Endothelial cell (in vitro differentiated cells): ENCODE results near the gene ANKS1B. TPM values are rescaled to one million over a fixed set of nuclear protein-coding genes. Genes with fewer than 3 reads are reported as not detected.
"Not testable (repeated sequence)": the region's sequence is repeated elsewhere in the genome, so short reads cannot be mapped to it uniquely, and the experiment has no call there.

Experiments used
- DNase-seq: peaks from one replicate; pipeline ENCODE4 v3.0.0; 2021; ENCODE audit warnings: low spot score
- H3K27ac Mint-ChIP-seq: one replicate; pipeline ENCODE4 v1.8.0; 2021; ENCODE audit warnings: mixed read lengths, inconsistent platforms; ENCODE audit not compliant: unreplicated experiment
- H3K27me3 Mint-ChIP-seq: one replicate; pipeline ENCODE4 v1.8.0; 2021; ENCODE audit warnings: mild to moderate bottlenecking, moderate library complexity, mixed read lengths, inconsistent platforms; ENCODE audit not compliant: unreplicated experiment
- H3K36me3 Mint-ChIP-seq: one replicate; pipeline ENCODE4 v1.8.0; 2021; ENCODE audit warnings: mild to moderate bottlenecking, low read depth, mixed read lengths, inconsistent platforms; ENCODE audit not compliant: unreplicated experiment
- H3K4me1 Mint-ChIP-seq: one replicate; pipeline ENCODE4 v1.8.0; 2021; ENCODE audit warnings: mild to moderate bottlenecking, mixed read lengths, inconsistent platforms; ENCODE audit not compliant: unreplicated experiment
- H3K4me3 Mint-ChIP-seq: one replicate; pipeline ENCODE4 v1.8.0; 2021; ENCODE audit warnings: mild to moderate bottlenecking, mixed read lengths, inconsistent platforms; ENCODE audit not compliant: unreplicated experiment
- H3K9me3 Mint-ChIP-seq: one replicate; pipeline ENCODE4 v1.8.0; 2021; ENCODE audit warnings: mixed read lengths, inconsistent platforms; ENCODE audit not compliant: unreplicated experiment
- total RNA-seq: library from RNA; stranded (reverse); fragmentation: NEBNext Ultra II Directional; extraction: Animal tissue kit (Norgen Biotek cat#: 25700); gene quantifications from one replicate; pipeline ENCODE4 v1.2.1, GENCODE V29; 2021; ENCODE audit not compliant: unreplicated experiment
- TF ChIP-seq, protein P1 (sequence below): fragments of 200-600 bp; sonication (generic); IDR thresholded peaks from one replicate; pipeline ENCODE4 v1.5.0; 2021; ENCODE audit warnings: antibody characterized with exemption; ENCODE audit not compliant: unreplicated experiment

The ANKS1B gene
- total RNA-seq, 1 donor from 2014 or later: 2.6 TPM

DNA sequence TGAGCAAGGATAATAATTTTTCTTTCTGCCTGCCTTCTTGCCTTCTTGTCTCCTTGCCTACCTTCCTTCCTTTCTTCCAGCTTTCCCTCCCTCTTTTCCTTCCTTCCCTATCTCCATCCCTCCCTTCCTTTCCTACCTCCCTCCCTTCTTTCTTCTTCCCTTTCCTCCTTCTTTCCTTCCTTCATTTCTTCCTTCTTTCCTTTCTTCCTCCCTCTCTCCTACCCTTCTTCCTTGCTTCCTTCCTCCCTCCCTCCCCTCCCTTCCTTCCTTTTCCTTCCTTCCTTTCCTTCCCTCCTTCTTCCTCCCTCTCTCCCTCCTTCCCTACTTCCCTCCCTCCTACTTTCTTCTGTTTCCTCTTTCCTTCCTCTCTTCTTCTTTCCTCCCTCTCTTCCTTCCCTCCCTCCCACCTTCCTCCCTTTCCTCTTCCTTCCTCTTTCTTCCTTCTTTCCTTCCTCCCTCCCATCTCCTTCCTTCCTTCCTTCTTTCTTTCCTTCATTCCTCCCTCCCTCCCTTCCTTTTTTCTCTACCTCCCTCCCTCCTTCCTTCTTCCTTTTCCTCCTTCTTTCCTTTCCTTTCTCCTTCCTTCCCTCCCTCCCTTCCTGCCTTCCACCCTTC lies 1009.9 kb downstream of the ANKS1B start:
- Mint-ChIP-seq H3K36me3 (no peaks in the 10 kb centered on the region), H3K27ac (no peak overlapping the region), H3K4me3 (no peak overlapping the region), H3K9me3 (no peaks in the 10 kb centered on the region), H3K27me3 (no peaks in the 10 kb centered on the region), H3K4me1 (no peaks in the 10 kb centered on the region)
- TF ChIP-seq, protein P1, sequence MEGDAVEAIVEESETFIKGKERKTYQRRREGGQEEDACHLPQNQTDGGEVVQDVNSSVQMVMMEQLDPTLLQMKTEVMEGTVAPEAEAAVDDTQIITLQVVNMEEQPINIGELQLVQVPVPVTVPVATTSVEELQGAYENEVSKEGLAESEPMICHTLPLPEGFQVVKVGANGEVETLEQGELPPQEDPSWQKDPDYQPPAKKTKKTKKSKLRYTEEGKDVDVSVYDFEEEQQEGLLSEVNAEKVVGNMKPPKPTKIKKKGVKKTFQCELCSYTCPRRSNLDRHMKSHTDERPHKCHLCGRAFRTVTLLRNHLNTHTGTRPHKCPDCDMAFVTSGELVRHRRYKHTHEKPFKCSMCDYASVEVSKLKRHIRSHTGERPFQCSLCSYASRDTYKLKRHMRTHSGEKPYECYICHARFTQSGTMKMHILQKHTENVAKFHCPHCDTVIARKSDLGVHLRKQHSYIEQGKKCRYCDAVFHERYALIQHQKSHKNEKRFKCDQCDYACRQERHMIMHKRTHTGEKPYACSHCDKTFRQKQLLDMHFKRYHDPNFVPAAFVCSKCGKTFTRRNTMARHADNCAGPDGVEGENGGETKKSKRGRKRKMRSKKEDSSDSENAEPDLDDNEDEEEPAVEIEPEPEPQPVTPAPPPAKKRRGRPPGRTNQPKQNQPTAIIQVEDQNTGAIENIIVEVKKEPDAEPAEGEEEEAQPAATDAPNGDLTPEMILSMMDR: no peak
- no peak for DNase-seq

- DNase-seq: no peak
- no peak overlapping the region for H3K27ac Mint-ChIP-seq
- TF ChIP-seq, protein P1: no peak
- H3K4me3 Mint-ChIP-seq: no peak overlapping the region
- no peaks in the 10 kb centered on the region for H3K27me3 Mint-ChIP-seq
- no peaks in the 10 kb centered on the region for H3K9me3 Mint-ChIP-seq
- H3K36me3 Mint-ChIP-seq: no peaks in the 10 kb centered on the region
- peaks cover 1% of the 10 kb centered on the region for H3K4me1 Mint-ChIP-seq
These were observed 1011.3 kb downstream of the ANKS1B start for GRCh38 chr12:98973395-98973794.

DNA sequence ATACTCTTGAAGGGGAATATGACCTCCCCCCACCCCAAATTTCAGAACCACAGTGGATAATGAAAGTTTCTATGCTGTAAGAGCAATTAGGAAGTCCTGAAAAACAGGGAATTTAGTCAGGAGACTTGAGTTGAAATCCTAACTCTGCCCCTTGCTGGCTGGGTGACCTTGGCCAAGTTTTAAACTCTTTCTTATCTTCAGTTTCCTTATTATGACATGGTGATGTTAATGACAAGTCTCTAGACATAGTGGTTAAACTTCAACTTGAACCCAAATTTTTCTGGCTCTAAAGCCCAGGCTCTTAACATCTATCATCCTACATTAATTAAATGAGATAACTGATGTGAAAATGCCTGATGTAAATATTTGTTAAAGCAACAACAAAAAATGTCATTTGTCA lies 1013.8 kb downstream of the ANKS1B start:
- H3K36me3 Mint-ChIP-seq: no peaks in the 10 kb centered on the region
- no peak overlapping the region for H3K4me3 Mint-ChIP-seq
- no peak overlapping the region for H3K27ac Mint-ChIP-seq
- no peak for DNase-seq
- TF ChIP-seq, protein P1: no peak
- H3K9me3 Mint-ChIP-seq: no peaks in the 10 kb centered on the region
- H3K27me3 Mint-ChIP-seq: no peaks in the 10 kb centered on the region
- peaks cover 4% of the 10 kb centered on the region for H3K4me1 Mint-ChIP-seq

DNA sequence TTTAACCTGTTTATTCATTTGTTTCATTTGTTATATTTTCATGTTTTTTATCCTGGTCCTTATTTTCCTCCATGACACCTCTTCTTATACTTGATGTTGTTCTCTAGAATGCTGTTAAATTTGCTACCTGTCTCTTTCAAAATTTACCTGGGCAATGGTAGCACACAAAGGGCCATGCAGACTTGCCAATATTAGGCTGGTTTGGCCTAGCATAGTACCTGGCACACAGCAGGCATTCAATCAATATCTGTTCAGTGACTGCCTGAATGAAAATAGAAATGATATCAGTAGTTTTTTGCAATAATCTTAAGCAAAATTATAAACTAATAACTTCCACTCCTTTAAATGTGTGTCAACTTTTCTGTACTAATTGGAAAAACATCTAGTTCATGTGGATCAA lies 1014.5 kb downstream of the ANKS1B start:
- H3K9me3 Mint-ChIP-seq: no peaks in the 10 kb centered on the region
- H3K36me3 Mint-ChIP-seq: no peaks in the 10 kb centered on the region
- no peak overlapping the region for H3K27ac Mint-ChIP-seq
- TF ChIP-seq, protein P1: no peak
- no peak overlapping the region for H3K4me3 Mint-ChIP-seq
- H3K27me3 Mint-ChIP-seq: no peaks in the 10 kb centered on the region
- no peak for DNase-seq
- H3K4me1 Mint-ChIP-seq: peaks cover 4% of the 10 kb centered on the region

DNA sequence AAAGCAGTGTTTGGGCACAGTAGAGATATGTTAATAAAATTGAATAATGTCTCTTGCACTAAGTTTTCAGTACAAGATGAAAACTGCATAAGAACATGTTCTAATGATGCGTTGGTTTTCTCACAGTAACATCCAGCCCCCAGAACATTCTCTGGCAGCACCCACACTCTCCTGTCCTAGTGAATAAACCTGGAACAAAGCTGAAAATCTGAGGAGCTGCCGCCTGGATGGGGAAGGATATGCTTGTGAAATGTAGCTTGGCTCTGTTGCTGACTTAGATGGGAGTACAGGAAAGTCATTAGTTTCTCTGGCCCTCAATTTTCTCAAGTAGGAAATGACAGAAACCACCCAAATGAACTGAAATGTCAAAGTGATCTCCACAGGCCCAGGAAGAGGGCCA lies 1015.8 kb downstream of the ANKS1B start:
- H3K9me3 Mint-ChIP-seq: no peaks in the 10 kb centered on the region
- TF ChIP-seq, protein P1: no peak
- peaks cover 4% of the 10 kb centered on the region for H3K4me1 Mint-ChIP-seq
- H3K4me3 Mint-ChIP-seq: no peak overlapping the region
- no peak overlapping the region for H3K27ac Mint-ChIP-seq
- no peaks in the 10 kb centered on the region for H3K27me3 Mint-ChIP-seq
- no peak for DNase-seq
- H3K36me3 Mint-ChIP-seq: no peaks in the 10 kb centered on the region

DNA sequence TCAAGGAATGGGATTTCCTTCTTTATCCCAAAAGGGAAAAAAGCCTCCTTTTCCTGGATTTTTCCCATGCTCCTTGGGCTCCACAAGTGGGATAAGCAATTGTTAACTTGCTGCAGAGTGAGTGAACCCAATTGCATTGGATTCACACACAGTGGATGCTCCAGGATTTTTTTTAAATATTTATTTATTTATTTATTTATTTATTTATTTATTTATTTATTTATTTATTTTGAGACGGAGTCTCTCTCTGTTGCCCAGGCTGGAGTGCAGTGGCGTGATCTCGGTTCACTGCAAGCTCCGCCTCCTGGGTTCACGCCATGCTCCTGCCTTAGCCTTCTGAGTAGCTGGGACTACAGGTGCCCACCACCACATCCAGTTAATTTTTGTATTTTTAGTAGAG lies 1027.6 kb downstream of the ANKS1B start:
- not testable (repeated sequence) for H3K4me1 Mint-ChIP-seq, H3K36me3 Mint-ChIP-seq, H3K27ac Mint-ChIP-seq, H3K27me3 Mint-ChIP-seq, DNase-seq, H3K4me3 Mint-ChIP-seq, H3K9me3 Mint-ChIP-seq
